Sigmoid colon (tissue), 7 donors: ENCODE measurements around the gene CAMSAP2. TPM values are rescaled to one million over a fixed set of nuclear protein-coding genes. Genes with fewer than 3 reads are reported as not detected.

Source experiments
- DNase-seq: peaks from one replicate; pipeline ENCODE4 v3.0.0-alpha.2; 2019
- H3K27ac ChIP-seq, 4 donors: fragments of 200-600 bp; sonication (generic); one replicate each; pipeline ENCODE4 v1.5.1; 2016 to 2019; ENCODE audit warnings: mild to moderate bottlenecking in 1 of 4
- H3K27me3 ChIP-seq, 3 donors: fragments of 200-600 bp; sonication (generic); one replicate each; pipeline ENCODE4 v1.5.1; 2019; ENCODE audit warnings: mild to moderate bottlenecking in 1 of 3
- H3K36me3 ChIP-seq, 4 donors: fragments of 200-600 bp; sonication (generic); one replicate each; pipeline ENCODE4 v1.5.1; 2016 to 2019
- H3K4me1 ChIP-seq, 4 donors: fragments of 200-600 bp; sonication (generic); one replicate each; pipeline ENCODE4 v1.5.1; 2017 to 2019
- H3K4me3 ChIP-seq, 4 donors: fragments of 200-600 bp; sonication (generic); one replicate each; pipeline ENCODE4 v1.5.1; 2017 to 2019; ENCODE audit warnings: mild to moderate bottlenecking in 2 of 4, moderate library complexity in 1 of 4
- H3K9me3 ChIP-seq, 4 donors: fragments of 200-600 bp in 3 of 4; sonication (generic) in 3 of 4; one replicate each; pipeline versions ENCODE4 v1.5.1 to v1.6.1; 2013 to 2019
- EP300 ChIP-seq, 4 donors: sonication (generic); formaldehyde crosslinking; IDR thresholded peaks; one replicate each; pipeline ENCODE4 v1.6.1; 2017; ENCODE audit warnings: antibody characterized with exemption in 4 of 4
- POLR2A ChIP-seq, 2 donors: fragments of 450-650 bp; IDR thresholded peaks; one replicate each; pipeline ENCODE4 v1.6.1; 2016; ENCODE audit warnings: antibody characterized with exemption in 2 of 2, mild to moderate bottlenecking in 2 of 2, moderate library complexity in 2 of 2
- POLR2AphosphoS5 ChIP-seq, 4 donors: sonication (generic); formaldehyde crosslinking; IDR thresholded peaks; one replicate each; pipeline ENCODE4 v1.6.1; 2017; ENCODE audit warnings: antibody characterized with exemption in 4 of 4
- WGBS, 2 donors: extraction: QIAGEN DNeasy Blood & Tissue Kit; methylation state at CpG; one replicate each; pipeline ENCODE4 v1.1.7; 2013; 5-methylcytosine and 5-hydroxymethylcytosine counted together
- intact Hi-C: fragments of 100-400 bp; cut with DNase I; formaldehyde crosslinking; loops from one replicate; pipeline ENCODE4 v1.15.1; 2023
- polyA plus RNA-seq, 3 donors: library from polyadenylated mRNA; stranded (reverse); fragments of 200-250 nt; gene quantifications; one replicate each; pipeline ENCODE4 v1.2.3, GENCODE V29; 2013
- total RNA-seq, 4 donors: library from RNA; depleted of rRNA; stranded (reverse); fragments of >200 nt; gene quantifications; one replicate each; pipeline ENCODE4 v1.1.0, GENCODE V29; 2016
- TF ChIP-seq, protein P1 (sequence below), 4 experiments: fragments of 450-650 bp in 3 of 4; fragments of 200-600 bp in 1 of 4; IDR thresholded peaks; one replicate each; pipeline ENCODE4 v1.5.1; 2016 to 2019; ENCODE audit warnings: antibody characterized with exemption in 4 of 4, mild to moderate bottlenecking in 3 of 4, moderate library complexity in 2 of 4
- donor health status: healthy with polysubstance abuse.
- donor health status: Bipolar disorder and iron deficiency.
- donor health status: healthy.

The CAMSAP2 gene
- total and polyA plus RNA-seq, 7 donors: 1.2 to 40.7 (median 31.8) TPM

DNA sequence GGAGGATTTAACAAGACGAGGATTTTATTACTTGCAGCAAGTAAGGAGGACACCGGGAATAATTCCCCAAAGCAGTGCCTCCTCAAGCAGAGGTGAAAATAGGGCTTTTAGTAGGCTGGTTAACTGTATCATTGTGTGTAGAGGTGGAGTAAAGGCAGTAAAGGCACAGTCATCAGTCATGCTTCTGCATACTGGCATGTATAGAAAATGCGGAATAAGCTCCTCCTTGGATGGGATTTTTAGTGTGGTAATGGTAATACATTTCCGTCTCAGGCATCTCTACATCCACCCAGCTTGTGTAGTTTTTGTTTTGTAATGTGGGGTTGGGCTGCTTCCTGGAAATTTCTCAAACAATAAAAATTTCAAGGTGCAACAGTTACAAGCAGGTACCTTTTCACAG, 106.7 kb downstream of the CAMSAP2 start:
- no peaks in the 10 kb centered on the region for H3K4me1 ChIP-seq
- no peak overlapping the region for H3K27ac ChIP-seq
- 91 to 95% methylated on average over 4 of the region's 4 CpGs for WGBS, 2 donors
- no peaks in the 10 kb centered on the region for H3K27me3 ChIP-seq
- no peak for TF ChIP-seq POLR2A (IDR thresholded peaks at IDR 0.05)
- TF ChIP-seq EP300 (IDR thresholded peaks at IDR 0.05): no peak
- TF ChIP-seq POLR2AphosphoS5 (IDR thresholded peaks at IDR 0.05): no peak
- TF ChIP-seq, protein P1, sequence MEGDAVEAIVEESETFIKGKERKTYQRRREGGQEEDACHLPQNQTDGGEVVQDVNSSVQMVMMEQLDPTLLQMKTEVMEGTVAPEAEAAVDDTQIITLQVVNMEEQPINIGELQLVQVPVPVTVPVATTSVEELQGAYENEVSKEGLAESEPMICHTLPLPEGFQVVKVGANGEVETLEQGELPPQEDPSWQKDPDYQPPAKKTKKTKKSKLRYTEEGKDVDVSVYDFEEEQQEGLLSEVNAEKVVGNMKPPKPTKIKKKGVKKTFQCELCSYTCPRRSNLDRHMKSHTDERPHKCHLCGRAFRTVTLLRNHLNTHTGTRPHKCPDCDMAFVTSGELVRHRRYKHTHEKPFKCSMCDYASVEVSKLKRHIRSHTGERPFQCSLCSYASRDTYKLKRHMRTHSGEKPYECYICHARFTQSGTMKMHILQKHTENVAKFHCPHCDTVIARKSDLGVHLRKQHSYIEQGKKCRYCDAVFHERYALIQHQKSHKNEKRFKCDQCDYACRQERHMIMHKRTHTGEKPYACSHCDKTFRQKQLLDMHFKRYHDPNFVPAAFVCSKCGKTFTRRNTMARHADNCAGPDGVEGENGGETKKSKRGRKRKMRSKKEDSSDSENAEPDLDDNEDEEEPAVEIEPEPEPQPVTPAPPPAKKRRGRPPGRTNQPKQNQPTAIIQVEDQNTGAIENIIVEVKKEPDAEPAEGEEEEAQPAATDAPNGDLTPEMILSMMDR (IDR thresholded peaks at IDR 0.05): no peak
- no peak overlapping the region for H3K4me3 ChIP-seq
- DNase-seq: no peak
- H3K9me3 ChIP-seq: no peaks in the 10 kb centered on the region
- intact Hi-C loops: no loop called here
- peaks cover 0 to 68% (median 19%) of the 10 kb centered on the region in 4 donors for H3K36me3 ChIP-seq

DNA sequence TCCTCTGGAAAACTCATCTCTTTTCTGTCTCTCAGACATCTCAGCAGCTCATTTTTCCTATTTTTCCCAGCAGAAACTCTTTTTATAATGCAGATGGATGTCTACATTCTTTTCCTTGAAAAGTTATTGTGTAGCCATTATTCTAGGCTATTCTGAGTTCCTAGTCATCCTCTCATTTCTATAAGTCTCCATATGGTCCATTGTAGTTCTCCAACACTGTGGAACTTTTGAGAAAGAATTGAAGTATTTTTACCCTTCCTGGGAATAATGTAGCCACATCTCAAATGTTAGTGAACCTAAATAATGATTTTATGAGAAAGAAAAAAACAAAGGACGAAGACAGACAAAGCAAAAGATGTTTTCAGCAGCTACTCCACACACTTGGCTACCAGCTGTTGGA, 107.7 kb downstream of the CAMSAP2 start:
- Histone ChIP-seq H3K27ac (no peak overlapping the region), H3K27me3 (no peaks in the 10 kb centered on the region), H3K4me1 (no peaks in the 10 kb centered on the region), H3K36me3 (peaks cover 0 to 78% (median 22%) of the 10 kb centered on the region in 4 donors), H3K4me3 (no peak overlapping the region), H3K9me3 (no peaks in the 10 kb centered on the region)
- no peak for DNase-seq
- 89 to 95% methylated on average over 1 of the region's 1 CpG for WGBS, 2 donors
- TF ChIP-seq EP300 (IDR thresholded peaks at IDR 0.05) (no peak), POLR2A (IDR thresholded peaks at IDR 0.05) (no peak)
- intact Hi-C loops: no loop called here

DNA sequence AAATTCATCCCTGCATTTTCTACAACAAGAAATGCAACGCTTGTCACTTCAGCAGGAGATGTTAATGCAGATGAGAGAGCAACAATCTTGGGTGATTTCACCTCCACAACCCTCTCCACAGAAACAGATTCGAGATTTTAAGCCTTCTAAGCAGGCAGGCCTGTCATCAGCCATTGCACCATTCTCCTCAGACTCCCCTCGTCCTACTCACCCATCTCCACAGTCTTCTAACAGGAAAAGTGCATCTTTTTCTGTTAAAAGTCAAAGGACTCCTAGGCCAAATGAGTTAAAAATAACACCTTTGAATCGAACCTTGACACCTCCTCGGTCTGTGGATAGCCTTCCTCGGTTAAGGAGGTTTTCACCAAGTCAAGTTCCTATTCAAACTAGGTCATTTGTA, 110.7 kb downstream of the CAMSAP2 start:
- no peak overlapping the region for H3K4me3 ChIP-seq
- H3K4me1 ChIP-seq: no peaks in the 10 kb centered on the region
- H3K9me3 ChIP-seq: no peaks in the 10 kb centered on the region
- no peak for DNase-seq
- intact Hi-C loops: no loop called here
- no peaks in the 10 kb centered on the region for H3K27me3 ChIP-seq
- H3K27ac ChIP-seq: no peak overlapping the region
- 92 to 95% methylated on average over 6 of the region's 6 CpGs for WGBS, 2 donors
- TF ChIP-seq POLR2A (IDR thresholded peaks at IDR 0.05) (no peak), EP300 (IDR thresholded peaks at IDR 0.05) (no peak), POLR2AphosphoS5 (IDR thresholded peaks at IDR 0.05) (no peak)
- TF ChIP-seq, protein P1 (IDR thresholded peaks at IDR 0.05): no peak
- H3K36me3 ChIP-seq: peaks cover 0 to 92% (median 25%) of the 10 kb centered on the region in 4 donors

DNA sequence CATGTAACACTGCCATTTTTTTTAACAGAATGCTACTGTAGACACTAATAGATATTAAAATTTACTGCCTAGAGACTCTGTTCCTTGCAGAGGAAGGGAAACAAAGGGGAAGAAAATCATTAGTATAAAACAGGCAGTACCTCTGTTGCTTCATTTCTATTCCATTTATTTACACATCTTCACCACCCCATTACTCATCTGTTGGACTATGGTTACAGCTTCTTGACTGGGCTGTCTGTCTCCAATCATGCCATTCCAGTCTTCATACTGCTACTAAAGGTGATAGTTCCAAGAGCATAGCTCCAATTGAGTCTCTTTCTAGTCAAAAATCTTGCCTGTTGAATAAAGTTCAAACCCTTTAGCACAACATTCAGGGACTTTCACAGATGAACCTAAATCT, 111.9 kb downstream of the CAMSAP2 start:
- peaks cover 0 to 96% (median 23%) of the 10 kb centered on the region in 4 donors for H3K36me3 ChIP-seq
- intact Hi-C loops: no loop called here
- TF ChIP-seq, protein P1 (IDR thresholded peaks at IDR 0.05): no peak
- no peak for TF ChIP-seq EP300 (IDR thresholded peaks at IDR 0.05)
- no peak for TF ChIP-seq POLR2A (IDR thresholded peaks at IDR 0.05)
- no peak for TF ChIP-seq POLR2AphosphoS5 (IDR thresholded peaks at IDR 0.05)

DNA sequence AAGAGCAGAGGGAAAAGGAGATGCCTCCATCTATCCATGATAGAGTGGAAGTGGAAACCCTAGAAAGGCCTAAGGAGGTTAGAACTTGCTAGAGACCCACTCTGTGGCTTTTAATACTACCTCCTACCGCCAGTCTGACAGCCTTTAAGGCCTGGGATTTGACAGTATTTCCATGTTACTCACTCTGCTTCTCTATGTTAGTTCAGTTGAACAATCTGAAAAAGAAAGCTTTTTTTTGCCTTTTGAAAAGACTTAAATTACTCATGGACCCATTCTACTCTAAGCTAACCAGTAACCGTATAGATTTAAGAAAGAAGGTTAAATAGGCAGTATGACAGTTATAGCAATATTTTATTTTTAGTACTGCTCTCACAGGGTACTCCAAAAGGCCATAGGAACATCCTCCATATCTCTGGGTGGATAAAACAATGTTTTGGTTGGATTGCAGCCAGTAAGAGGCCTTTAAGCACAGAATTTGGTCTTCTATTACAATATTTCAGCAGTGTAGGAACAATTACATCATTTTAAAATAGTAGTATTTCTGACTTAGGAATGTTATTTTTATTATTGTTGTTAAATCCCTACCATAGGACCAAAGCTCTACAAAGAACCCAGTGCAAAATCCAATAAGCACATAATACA, 118.1 kb downstream of the CAMSAP2 start:
- Histone ChIP-seq H3K36me3 (peaks cover 0 to 73% (median 20%) of the 10 kb centered on the region in 4 donors), H3K4me3 (no peak overlapping the region), H3K9me3 (no peaks in the 10 kb centered on the region), H3K27me3 (no peaks in the 10 kb centered on the region), H3K4me1 (no peaks in the 10 kb centered on the region), H3K27ac (no peak overlapping the region)
- intact Hi-C loops: no loop called here
- 77 to 88% methylated on average over 2 of the region's 2 CpGs for WGBS, 2 donors
- DNase-seq: no peak
- no peak for TF ChIP-seq EP300 (IDR thresholded peaks at IDR 0.05)
- TF ChIP-seq POLR2AphosphoS5 (IDR thresholded peaks at IDR 0.05): no peak
- TF ChIP-seq POLR2A (IDR thresholded peaks at IDR 0.05): no peak
- TF ChIP-seq, protein P1 (IDR thresholded peaks at IDR 0.05): no peak

More for the DNA sequence above, 111.9 kb downstream of the CAMSAP2 start:
- no peak overlapping the region for H3K27ac ChIP-seq
- no peak for DNase-seq
- no peaks in the 10 kb centered on the region for H3K9me3 ChIP-seq
- H3K4me3 ChIP-seq: no peak overlapping the region
- no peaks in the 10 kb centered on the region for H3K4me1 ChIP-seq
- H3K27me3 ChIP-seq: no peaks in the 10 kb centered on the region
